Measurements from ENCODE around the gene INA.

- no peak for TF ChIP-seq SPI1 (IDR thresholded peaks at IDR 0.05; ENCODE audit: low read depth, low read length)
- TF ChIP-seq POLR2A (IDR thresholded peaks at IDR 0.05; ENCODE audit: low read depth, low read length): no peak
- no peak for TF ChIP-seq TAF1 (IDR thresholded peaks at IDR 0.05; ENCODE audit: low read depth, low read length)
- no peak for TF ChIP-seq POLR2AphosphoS5 (IDR thresholded peaks at IDR 0.05; ENCODE audit: low read depth, low read length)
- no peak for TF ChIP-seq POU2F2 (IDR thresholded peaks at IDR 0.05; ENCODE audit: low read depth, low read length)
- TF ChIP-seq PAX5 (IDR thresholded peaks at IDR 0.05; ENCODE audit: insufficient read depth, low read length, severe bottlenecking): no peak
Observed at GRCh38 chr10:103280031-103280430, 3.1 kb downstream of the INA start.

Data from GM12891 (cell line).